GM12872 (cell line): ENCODE measurements around the gene RFC1.

Source experiments
- TF ChIP-seq, protein P1 (sequence below): IDR thresholded peaks from 3 replicates; pipeline ENCODE4 v1.5.1; 2011; ENCODE audit warnings: low read depth, mild to moderate bottlenecking, low read length, moderate library complexity; ENCODE audit not compliant: insufficient read depth

Gene RFC1

DNA sequence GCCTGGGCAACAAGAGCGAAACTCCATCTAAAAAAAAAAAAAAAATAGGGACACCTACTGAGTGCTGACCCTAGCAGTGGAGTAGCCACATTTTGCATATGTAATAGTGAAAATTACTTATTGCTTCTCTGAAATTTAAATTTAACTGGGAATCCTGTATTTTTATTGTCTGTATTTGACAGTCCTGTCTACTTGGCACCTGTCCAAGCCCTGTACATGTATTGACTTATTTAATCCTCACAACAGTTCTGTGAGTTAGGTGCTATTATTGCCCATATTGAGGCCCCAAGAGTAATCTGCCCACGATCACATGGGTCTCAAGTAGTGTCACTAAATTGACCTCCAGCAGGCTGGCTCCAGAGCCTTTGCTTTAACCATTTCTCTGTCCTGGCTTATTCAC is 102.3 kb downstream of the RFC1 start:
- TF ChIP-seq, protein P1, sequence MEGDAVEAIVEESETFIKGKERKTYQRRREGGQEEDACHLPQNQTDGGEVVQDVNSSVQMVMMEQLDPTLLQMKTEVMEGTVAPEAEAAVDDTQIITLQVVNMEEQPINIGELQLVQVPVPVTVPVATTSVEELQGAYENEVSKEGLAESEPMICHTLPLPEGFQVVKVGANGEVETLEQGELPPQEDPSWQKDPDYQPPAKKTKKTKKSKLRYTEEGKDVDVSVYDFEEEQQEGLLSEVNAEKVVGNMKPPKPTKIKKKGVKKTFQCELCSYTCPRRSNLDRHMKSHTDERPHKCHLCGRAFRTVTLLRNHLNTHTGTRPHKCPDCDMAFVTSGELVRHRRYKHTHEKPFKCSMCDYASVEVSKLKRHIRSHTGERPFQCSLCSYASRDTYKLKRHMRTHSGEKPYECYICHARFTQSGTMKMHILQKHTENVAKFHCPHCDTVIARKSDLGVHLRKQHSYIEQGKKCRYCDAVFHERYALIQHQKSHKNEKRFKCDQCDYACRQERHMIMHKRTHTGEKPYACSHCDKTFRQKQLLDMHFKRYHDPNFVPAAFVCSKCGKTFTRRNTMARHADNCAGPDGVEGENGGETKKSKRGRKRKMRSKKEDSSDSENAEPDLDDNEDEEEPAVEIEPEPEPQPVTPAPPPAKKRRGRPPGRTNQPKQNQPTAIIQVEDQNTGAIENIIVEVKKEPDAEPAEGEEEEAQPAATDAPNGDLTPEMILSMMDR, result no peak

- TF ChIP-seq, protein P1, result no peak
These were observed 106.4 kb downstream of the RFC1 start for GRCh38 chr4:39259571-39260330.

- TF ChIP-seq, protein P1, result no peak
These were observed 109.7 kb downstream of the RFC1 start for GRCh38 chr4:39256436-39256835.

DNA sequence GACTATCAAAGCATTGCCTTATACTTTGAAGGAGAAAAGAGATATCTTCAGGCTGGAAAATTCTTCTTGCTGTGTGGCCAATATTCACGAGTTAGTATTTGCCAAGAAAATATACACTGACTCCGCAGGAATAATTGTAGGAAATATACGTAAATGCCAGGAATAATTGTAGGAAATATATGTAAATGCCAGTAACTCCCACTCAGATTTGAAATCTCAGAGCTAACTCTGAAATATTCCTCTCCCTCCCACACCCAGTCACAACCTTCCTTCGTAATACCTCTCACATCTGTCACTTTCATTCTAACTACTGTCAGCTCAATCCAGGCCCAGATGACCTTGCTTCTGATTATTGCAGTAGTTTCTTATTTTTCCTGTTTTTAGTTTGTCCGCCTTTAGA is 110.3 kb downstream of the RFC1 start:
- TF ChIP-seq, protein P1, result no peak

- TF ChIP-seq, protein P1, result no peak
These were observed 110.9 kb downstream of the RFC1 start for GRCh38 chr4:39255266-39255665.

DNA sequence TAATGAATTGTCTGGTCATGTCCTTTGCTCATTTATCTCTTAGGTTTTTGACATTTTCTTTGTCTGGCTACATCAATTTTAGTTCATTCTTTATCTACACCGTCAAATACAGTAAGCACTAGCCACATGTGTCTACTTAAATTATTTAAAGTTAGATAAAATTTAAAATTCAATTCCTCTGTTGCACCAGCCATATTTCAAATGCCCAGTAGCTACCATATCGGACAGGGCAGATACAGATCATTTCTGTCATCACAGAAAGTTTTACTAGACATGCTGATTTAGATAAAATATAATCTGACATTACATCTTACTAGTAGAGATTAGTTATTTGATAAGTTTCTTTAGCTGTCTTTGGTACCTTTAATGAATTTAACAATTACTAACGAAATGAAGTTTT is 122.7 kb downstream of the RFC1 start:
- TF ChIP-seq, protein P1, result no peak
